Right cardiac atrium (tissue), 5 donors: ENCODE results near the gene DPF3. TPM values are rescaled to one million over a fixed set of nuclear protein-coding genes. Genes with fewer than 3 reads are reported as not detected.

ENCODE experiments used
- ATAC-seq, 2 donors: fragments of 200-7000 bp; cut with Tn5 transposase; one replicate each; pipeline versions ENCODE4 v1.8.0 to v1.9.1; 2020; ENCODE audit warnings: moderate library complexity in 2 of 2, mild to moderate bottlenecking in 1 of 2
- DNase-seq, 3 donors: peaks; one replicate each; pipeline ENCODE4 v3.0.0-alpha.2; 2020
- H3K27ac ChIP-seq: one replicate; pipeline ENCODE4 v1.5.1; 2013; ENCODE audit warnings: mild to moderate bottlenecking, low read length, control low read depth, moderate library complexity
- H3K27me3 ChIP-seq: one replicate; pipeline ENCODE4 v1.6.1; 2013; ENCODE audit not compliant: control insufficient read depth, insufficient read depth
- H3K4me1 ChIP-seq: one replicate; pipeline ENCODE4 v1.6.1; 2013; ENCODE audit warnings: low read length; ENCODE audit not compliant: control insufficient read depth, insufficient read depth
- H3K4me3 ChIP-seq: one replicate; pipeline ENCODE4 v1.5.1; 2013; ENCODE audit warnings: low read length, control low read depth
- H3K9me3 ChIP-seq: one replicate; pipeline ENCODE4 v1.6.1; 2013; ENCODE audit warnings: low read length; ENCODE audit not compliant: control insufficient read depth
- WGBS: extraction: QIAGEN DNeasy Blood & Tissue Kit; methylation state at CpG from one replicate; pipeline ENCODE4 v1.1.7; 2013; 5-methylcytosine and 5-hydroxymethylcytosine counted together
- intact Hi-C, 4 donors: fragments of 100-400 bp; cut with DNase I; formaldehyde crosslinking; loops; one replicate each; pipeline versions ENCODE4 v1.11.0 to v1.14.0; 2022 to 2023
- polyA plus RNA-seq: library from polyadenylated mRNA; stranded (reverse); fragments of 200-250 nt; gene quantifications from one replicate; pipeline ENCODE4 v1.2.3, GENCODE V29; 2013
- total RNA-seq, 4 donors: library from RNA; stranded (reverse); fragmentation: NEBNext Ultra II Directional; extraction: Animal tissue kit (Norgen Biotek cat#: 25700); gene quantifications; one replicate each; pipeline ENCODE4 v1.2.1, GENCODE V29; 2021
- donor health status: healthy with polysubstance abuse.
- donor health status: DM: no; HTN: yes; CAD: no.
- donor health status: DM: no; HTN: no; CAD: no.
- donor health status: DM: no; HTN: yes; CAD: no; lungs with severe emphysema.
- donor health status: DM: yes; HTN: yes; CAD: no.

Gene DPF3
- total and polyA plus RNA-seq, 5 donors = 16.5 to 33.0 (median 25.9) TPM

GRCh38 chr14:72822946-72823611 is 70.8 kb downstream of the DPF3 start:
- DNase-seq = peak; percentile 50 to 79 (median 69)
- Histone ChIP-seq H3K4me1 (no peaks in the 10 kb centered on the region), H3K27me3 (no peaks in the 10 kb centered on the region), H3K9me3 (no peaks in the 10 kb centered on the region), H3K27ac (peak overlapping the region; percentile 89), H3K4me3 (no peak overlapping the region)
- intact Hi-C loops = no loop called here
- WGBS = 56% methylated on average over 14 of the region's 14 CpGs
- peak; percentile 77 to 83 for ATAC-seq

GRCh38 chr14:72818998-72819397 is 74.9 kb downstream of the DPF3 start:
- ATAC-seq = no peak
- Histone ChIP-seq H3K27me3 (no peaks in the 10 kb centered on the region), H3K4me3 (no peak overlapping the region), H3K4me1 (no peaks in the 10 kb centered on the region), H3K9me3 (no peaks in the 10 kb centered on the region), H3K27ac (no peak overlapping the region)
- intact Hi-C loops = loop anchor here in 1 of 4 donors (10.0 kb wide), 1 partner anchor 76 kb away; the partner anchor contains the start of gene DPF3
- WGBS = 93% methylated on average over 3 of the region's 3 CpGs
- DNase-seq = no peak

- WGBS = 54% methylated on average over 2 of the region's 2 CpGs
- no peaks in the 10 kb centered on the region for H3K27me3 ChIP-seq
- no peak for DNase-seq
- H3K27ac ChIP-seq = no peak overlapping the region
- intact Hi-C loops = loop anchor here in 1 of 4 donors (10.0 kb wide), 1 partner anchor 79 kb away; the partner anchor contains the start of gene DPF3
- ATAC-seq = no peak
- H3K4me1 ChIP-seq = no peaks in the 10 kb centered on the region
- H3K4me3 ChIP-seq = no peak overlapping the region
- no peaks in the 10 kb centered on the region for H3K9me3 ChIP-seq
These were observed 77.6 kb downstream of the DPF3 start for GRCh38 chr14:72816287-72816686.

GRCh38 chr14:72815430-72815829 is 78.5 kb downstream of the DPF3 start:
- H3K9me3 ChIP-seq = no peaks in the 10 kb centered on the region
- intact Hi-C loops = loop anchor here in 1 of 4 donors (10.0 kb wide), 1 partner anchor 79 kb away; the partner anchor contains the start of gene DPF3
- no peak overlapping the region for H3K27ac ChIP-seq
- no peaks in the 10 kb centered on the region for H3K4me1 ChIP-seq
- WGBS = 60% methylated on average over 4 of the region's 4 CpGs
- H3K27me3 ChIP-seq = no peaks in the 10 kb centered on the region
- H3K4me3 ChIP-seq = no peak overlapping the region
- ATAC-seq (no peak), DNase-seq (no peak)

GRCh38 chr14:72812292-72812851 is 81.5 kb downstream of the DPF3 start:
- peak; percentile 91 to 92 for ATAC-seq
- no peak overlapping the region for H3K4me3 ChIP-seq
- H3K4me1 ChIP-seq = peaks cover 4% of the 10 kb centered on the region
- H3K27me3 ChIP-seq = no peaks in the 10 kb centered on the region
- H3K9me3 ChIP-seq = no peaks in the 10 kb centered on the region
- peak; percentile 61 to 84 (median 78) for DNase-seq
- WGBS = 56% methylated on average over 17 of the region's 17 CpGs
- peak overlapping the region; percentile 86 for H3K27ac ChIP-seq
- intact Hi-C loops = loop anchor here in 1 of 4 donors (10.0 kb wide), 1 partner anchor 82 kb away; the partner anchor contains the start of gene DPF3

- ATAC-seq = no peak
- no peak for DNase-seq
- peak overlapping the region; percentile 45 for H3K27ac ChIP-seq
- intact Hi-C loops = loop anchor here in 1 of 4 donors (10.0 kb wide), 1 partner anchor 85 kb away; the partner anchor contains the start of gene DPF3
- 61% methylated on average over 8 of the region's 8 CpGs for WGBS
- peaks cover 4% of the 10 kb centered on the region for H3K4me1 ChIP-seq
- H3K9me3 ChIP-seq = no peaks in the 10 kb centered on the region
- no peak overlapping the region for H3K4me3 ChIP-seq
- H3K27me3 ChIP-seq = no peaks in the 10 kb centered on the region
These were observed 83.7 kb downstream of the DPF3 start for GRCh38 chr14:72810201-72810600.

- DNase-seq (no peak), ATAC-seq (no peak)
- Histone ChIP-seq H3K4me1 (peaks cover 6% of the 10 kb centered on the region), H3K9me3 (no peaks in the 10 kb centered on the region), H3K27me3 (no peaks in the 10 kb centered on the region), H3K27ac (peak overlapping the region; percentile 64), H3K4me3 (no peak overlapping the region)
- intact Hi-C loops = loop anchor here in 1 of 4 donors (10.0 kb wide), 1 partner anchor 86 kb away; the partner anchor contains the start of gene DPF3
- 73% methylated on average over 6 of the region's 6 CpGs for WGBS
These were observed 84.8 kb downstream of the DPF3 start for GRCh38 chr14:72809063-72809462.

- ATAC-seq (no peak), DNase-seq (no peak)
- Histone ChIP-seq H3K9me3 (no peaks in the 10 kb centered on the region), H3K27ac (peak overlapping the region; percentile 64), H3K27me3 (no peaks in the 10 kb centered on the region), H3K4me1 (peaks cover 11% of the 10 kb centered on the region), H3K4me3 (no peak overlapping the region)
- WGBS = 71% methylated on average over 4 of the region's 4 CpGs
- intact Hi-C loops = loop anchor here in 1 of 4 donors (10.0 kb wide), 1 partner anchor 86 kb away; the partner anchor contains the start of gene DPF3
These were observed 85.3 kb downstream of the DPF3 start for GRCh38 chr14:72808564-72808963.

GRCh38 chr14:72802588-72802946 is 91.3 kb downstream of the DPF3 start:
- Histone ChIP-seq H3K4me1 (peaks cover 9% of the 10 kb centered on the region), H3K27me3 (no peaks in the 10 kb centered on the region), H3K9me3 (no peaks in the 10 kb centered on the region), H3K4me3 (no peak overlapping the region), H3K27ac (peak overlapping the region; percentile 19)
- intact Hi-C loops = loop anchor here in 1 of 4 donors (10.0 kb wide), 1 partner anchor 92 kb away; the partner anchor contains the start of gene DPF3
- DNase-seq (no peak), ATAC-seq (no peak)
- 67% methylated on average over 3 of the region's 3 CpGs for WGBS

GRCh38 chr14:72801836-72802587 is 91.9 kb downstream of the DPF3 start:
- DNase-seq (no peak), ATAC-seq (peak; percentile 24 to 65)
- peak overlapping the region; percentile 53 for H3K27ac ChIP-seq
- no peaks in the 10 kb centered on the region for H3K9me3 ChIP-seq
- H3K27me3 ChIP-seq = no peaks in the 10 kb centered on the region
- intact Hi-C loops = loop anchor here in 1 of 4 donors (10.0 kb wide), 1 partner anchor 93 kb away; the partner anchor contains the start of gene DPF3
- H3K4me1 ChIP-seq = peaks cover 9% of the 10 kb centered on the region
- 66% methylated on average over 5 of the region's 5 CpGs for WGBS
- no peak overlapping the region for H3K4me3 ChIP-seq
